GM12801 (cell line): ENCODE data around the gene ZNF519.

Experiments
- CTCF ChIP-seq: IDR thresholded peaks from one replicate; pipeline ENCODE4 v1.5.1; 2011; ENCODE audit warnings: control low read depth; ENCODE audit not compliant: insufficient read length; ENCODE audit errors: extremely low read depth

The ZNF519 gene

GRCh38 chr18:14092625-14093306 lies 39.5 kb downstream of the ZNF519 start:
- TF ChIP-seq CTCF, result no peak

DNA sequence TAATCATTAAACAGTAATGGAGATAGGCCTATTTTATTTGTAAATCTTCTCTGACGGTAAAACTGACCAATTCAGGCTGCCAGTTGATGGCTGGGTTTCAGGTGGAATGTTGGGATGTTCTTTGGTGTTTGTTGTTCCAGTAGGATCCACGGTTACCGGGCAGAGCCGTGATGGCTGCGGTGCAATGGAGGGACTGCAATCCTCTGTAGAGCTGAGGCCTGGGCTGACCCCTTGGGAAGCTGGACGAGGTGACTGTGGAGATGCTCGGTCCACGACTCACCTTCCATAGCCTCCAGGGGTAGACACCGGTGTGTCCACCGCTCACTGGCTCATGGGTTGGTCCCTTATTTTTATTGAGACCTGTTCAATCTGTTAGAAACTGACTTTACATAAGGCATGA lies 42.5 kb downstream of the ZNF519 start:
- no peak for TF ChIP-seq CTCF

- no peak for TF ChIP-seq CTCF
Observed at GRCh38 chr18:14089191-14089590, 43.0 kb downstream of the ZNF519 start.

DNA sequence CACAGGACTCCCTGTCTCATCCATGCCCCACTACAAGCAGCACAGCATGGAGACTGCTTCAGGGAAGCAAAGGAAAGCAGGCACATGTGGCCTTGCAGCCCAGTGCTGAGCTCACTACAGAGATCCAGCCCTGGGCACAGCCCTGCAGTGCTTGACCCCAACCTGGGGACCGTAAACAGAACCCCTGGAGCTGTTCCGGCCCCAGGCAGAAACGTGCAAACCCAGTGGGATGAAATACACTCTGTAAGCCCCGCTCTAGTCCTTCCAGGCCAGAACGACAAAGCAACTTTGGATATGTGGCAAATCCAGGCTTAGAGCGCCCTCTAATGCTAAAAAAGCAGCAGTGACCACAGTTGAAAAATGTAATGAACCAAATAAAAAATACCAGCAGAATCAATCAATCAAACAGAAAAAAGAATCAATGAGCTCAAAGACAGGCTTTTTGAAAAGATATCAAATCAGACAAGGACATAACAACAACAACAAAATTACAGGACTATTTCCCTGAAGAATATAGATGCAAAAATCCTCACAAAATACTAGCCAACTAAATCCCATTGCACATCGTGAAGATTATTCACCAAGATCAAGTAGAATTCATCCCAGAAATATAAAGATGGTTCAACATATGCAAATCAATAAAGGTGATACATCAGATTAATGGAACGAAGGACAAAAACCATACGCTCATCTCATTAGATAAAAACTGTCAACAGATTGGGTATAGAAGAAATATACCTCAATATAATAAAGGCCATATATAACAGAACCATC lies 45.6 kb downstream of the ZNF519 start:
- TF ChIP-seq CTCF, result no peak

DNA sequence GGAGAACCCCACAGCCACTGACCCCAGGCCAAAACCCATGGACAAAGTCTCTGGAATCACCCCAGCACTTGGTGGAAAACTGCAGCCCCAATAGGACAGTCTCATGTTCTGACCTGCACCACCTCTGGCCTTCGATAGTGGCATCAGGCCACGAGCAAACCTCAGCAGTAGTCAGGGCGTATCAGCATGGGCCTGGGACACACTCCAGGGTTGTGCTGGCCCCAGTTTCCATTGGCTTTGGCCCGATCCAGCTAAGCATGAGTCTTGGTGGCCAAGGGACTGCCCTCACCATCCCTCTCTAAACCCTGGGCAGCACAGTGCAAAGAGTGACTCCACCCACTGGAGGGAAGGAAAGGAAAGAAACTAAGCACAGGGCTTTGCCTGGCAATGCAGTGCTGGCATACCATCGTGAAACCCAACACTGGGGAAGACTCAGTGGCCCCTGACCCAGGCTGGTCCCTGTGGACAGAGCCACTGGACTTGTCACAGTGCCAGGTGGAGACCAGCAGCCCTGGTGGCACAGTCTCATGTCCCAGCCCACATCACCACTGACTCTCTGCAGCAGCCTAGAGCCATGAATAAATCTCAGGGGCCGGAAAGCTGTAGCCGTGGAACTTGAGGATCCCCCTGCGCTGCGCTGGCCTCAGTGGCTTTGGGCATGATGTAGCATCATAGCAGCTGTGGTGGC lies 46.3 kb downstream of the ZNF519 start:
- no peak for TF ChIP-seq CTCF

- TF ChIP-seq CTCF, result no peak
Observed at GRCh38 chr18:14075196-14075595, 57.0 kb downstream of the ZNF519 start.

DNA sequence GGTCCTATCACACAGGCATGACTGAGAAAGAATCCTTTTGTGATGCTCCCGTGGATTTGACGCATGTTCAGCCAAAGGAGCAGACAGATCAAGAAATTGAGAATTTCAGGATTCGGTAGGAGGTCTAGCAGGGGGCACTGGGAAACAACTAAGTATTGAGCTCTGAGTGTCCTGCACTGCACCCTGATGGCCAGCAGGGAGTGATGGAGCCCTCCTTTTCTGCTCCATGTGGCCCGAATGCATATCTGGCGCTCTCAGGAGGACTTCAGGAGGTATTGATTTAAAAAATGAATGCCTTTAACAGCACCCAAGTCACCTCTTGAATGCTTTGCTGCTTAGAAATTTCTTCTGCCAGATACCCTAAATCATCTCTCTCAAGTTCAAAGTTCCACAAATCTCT lies 58.0 kb downstream of the ZNF519 start:
- TF ChIP-seq CTCF, result no peak
